Measurements from ENCODE around the gene RSPH3.
"Not testable (repeated sequence)": the region's sequence is repeated elsewhere in the genome, so short reads cannot be mapped to it uniquely, and the experiment has no call there.

RSPH3 gene

GRCh38 chr6:158972241-158973233, 27.5 kb downstream of the RSPH3 start:
- DNase-seq (ENCODE audit: low read depth in 2 of 2), result no peak

- DNase-seq (ENCODE audit: low read depth in 2 of 2), result no peak
These were observed 29.2 kb downstream of the RSPH3 start for GRCh38 chr6:158970640-158971275.

GRCh38 chr6:158969148-158969547, 30.9 kb downstream of the RSPH3 start:
- DNase-seq (ENCODE audit: low read depth in 2 of 2), result no peak

DNA sequence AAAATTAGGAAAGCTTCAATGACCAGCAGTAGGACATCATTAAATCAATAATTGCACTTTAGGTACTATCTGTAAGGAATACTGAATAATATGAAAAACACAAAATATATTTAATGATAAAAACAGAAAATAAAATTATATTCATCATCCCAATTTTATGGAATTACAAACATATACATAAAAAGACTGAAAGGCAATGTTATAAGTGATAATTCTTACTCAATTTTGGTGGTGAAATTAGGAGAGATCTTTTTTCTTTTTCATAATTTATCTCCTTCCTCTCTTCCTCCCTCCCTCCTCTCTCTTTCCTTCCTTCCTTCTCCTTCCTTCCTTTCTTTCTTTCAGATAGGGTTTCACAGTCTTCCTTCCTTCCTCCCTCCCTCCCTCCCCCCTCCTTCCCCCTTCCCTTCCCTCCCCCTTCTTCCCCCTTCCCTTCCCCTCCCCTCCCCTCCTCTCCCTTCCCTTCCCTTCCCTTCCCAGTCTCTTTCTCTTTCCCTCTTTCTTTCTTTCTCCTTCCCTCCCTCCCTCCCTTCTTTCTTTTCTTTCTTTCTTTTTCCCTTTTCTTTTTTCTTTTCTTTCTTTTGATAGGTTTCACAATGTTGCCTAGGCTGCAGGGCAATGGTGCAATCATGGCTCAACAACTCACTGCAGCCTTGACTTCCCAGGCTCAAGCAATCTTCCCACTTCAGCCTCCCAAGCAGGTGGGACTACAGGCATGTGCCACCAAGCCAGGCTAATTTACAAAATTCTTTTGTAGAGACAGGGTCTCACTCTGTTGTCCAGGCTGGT, 36.8 kb downstream of the RSPH3 start:
- DNase-seq (ENCODE audit: low read depth in 2 of 2), result no peak

- DNase-seq (ENCODE audit: low read depth in 2 of 2), result no peak
These were observed 37.6 kb downstream of the RSPH3 start for GRCh38 chr6:158962371-158962770.

- DNase-seq (ENCODE audit: low read depth in 2 of 2), result no peak
These were observed 40.0 kb downstream of the RSPH3 start for GRCh38 chr6:158960026-158960425.

- DNase-seq (ENCODE audit: low read depth in 2 of 2), result no peak
These were observed 40.5 kb downstream of the RSPH3 start for GRCh38 chr6:158959552-158959951.

GRCh38 chr6:158958504-158959386, 41.3 kb downstream of the RSPH3 start:
- DNase-seq (ENCODE audit: low read depth in 2 of 2), result no peak

GRCh38 chr6:158955255-158955654, 44.7 kb downstream of the RSPH3 start:
- DNase-seq (ENCODE audit: low read depth in 2 of 2), result no peak

DNA sequence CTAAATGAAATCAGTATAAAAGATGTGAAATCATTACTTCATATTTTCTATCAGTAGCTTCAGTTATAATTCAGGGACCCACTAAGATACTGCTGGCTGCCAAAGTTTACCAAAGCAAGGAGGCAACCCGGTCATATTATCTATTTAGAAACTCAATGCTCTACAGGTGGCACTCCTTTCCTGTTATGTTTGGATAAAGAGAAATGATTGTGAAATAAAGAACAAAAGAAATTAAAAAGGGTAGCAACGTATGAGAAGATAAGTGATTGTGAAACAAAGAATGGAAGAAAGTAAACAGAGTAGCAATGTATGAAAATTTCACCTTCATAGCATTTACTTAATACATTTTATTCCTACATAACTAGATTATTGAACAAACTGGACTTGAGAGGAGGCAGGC, 45.2 kb downstream of the RSPH3 start:
- no peak for DNase-seq (ENCODE audit: low read depth in 2 of 2)

GRCh38 chr6:158952011-158952410, 48.0 kb downstream of the RSPH3 start:
- not testable (repeated sequence) for DNase-seq (ENCODE audit: low read depth in 2 of 2)

GRCh38 chr6:158951565-158951964, 48.4 kb downstream of the RSPH3 start:
- not testable (repeated sequence) for DNase-seq (ENCODE audit: low read depth in 2 of 2)

DNA sequence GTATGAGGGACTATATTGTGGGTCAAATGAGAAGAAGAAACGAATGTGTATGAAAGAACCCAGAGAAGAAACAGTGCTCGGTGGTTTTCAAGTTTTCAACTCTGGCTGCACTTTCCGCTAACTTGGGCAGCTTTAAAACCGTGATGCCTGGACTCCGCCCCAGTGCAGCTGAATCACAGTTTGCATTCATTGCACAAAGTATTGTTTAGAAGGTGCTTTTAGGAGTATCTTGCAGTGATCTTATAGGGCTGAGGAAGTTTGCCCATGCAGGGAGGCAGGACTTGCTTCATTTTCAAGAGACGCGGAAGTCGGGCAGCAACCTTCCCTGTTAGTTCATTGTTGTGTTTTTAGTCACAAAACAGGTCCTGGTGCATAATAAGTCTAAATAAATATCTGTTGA, 52.7 kb downstream of the RSPH3 start:
- DNase-seq (ENCODE audit: low read depth in 2 of 2), result no peak

- DNase-seq (ENCODE audit: low read depth in 2 of 2), result no peak
These were observed 56.5 kb downstream of the RSPH3 start for GRCh38 chr6:158943380-158944032.

DNA sequence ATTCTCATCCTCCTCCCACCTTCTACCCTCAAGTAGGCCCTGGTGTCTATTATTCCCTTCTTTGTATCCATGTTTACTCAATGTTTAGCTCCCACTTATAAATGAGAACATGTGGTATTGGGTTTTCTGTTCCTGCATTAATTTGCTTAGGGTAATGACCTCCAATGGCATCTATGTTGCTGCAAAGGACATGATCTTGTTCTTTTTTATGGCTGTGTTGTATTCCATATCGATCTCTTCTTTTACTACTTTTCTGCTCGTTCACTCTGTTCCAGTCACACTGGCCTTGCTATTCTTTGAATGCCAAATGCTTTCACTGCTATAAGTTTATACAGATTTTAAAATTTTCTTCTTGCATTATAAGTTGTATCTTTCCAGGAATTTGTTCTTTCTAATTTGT, 57.7 kb downstream of the RSPH3 start:
- DNase-seq (ENCODE audit: low read depth in 2 of 2), result no peak

DNA sequence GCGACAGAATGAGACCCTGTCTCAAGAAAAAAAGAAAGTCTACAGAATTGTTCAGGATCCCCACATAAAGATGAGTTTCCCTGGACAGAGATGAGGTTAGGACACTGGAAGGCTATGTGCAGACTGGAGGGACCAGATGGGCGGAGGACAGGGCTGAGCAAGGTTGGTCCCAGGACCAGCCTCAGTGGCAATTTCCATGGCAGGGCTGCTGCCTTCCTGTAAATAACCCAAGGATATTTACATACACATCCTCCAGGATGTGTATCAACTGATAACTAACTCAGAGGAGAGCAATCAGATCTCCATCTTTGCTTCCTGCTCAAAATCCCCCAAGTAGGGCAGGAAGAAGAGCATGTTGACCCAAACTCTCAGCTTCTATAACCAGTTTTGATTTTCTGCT, 58.8 kb downstream of the RSPH3 start:
- no peak for DNase-seq (ENCODE audit: low read depth in 2 of 2)

GRCh38 chr6:158939255-158940159, 60.5 kb downstream of the RSPH3 start:
- DNase-seq (ENCODE audit: low read depth in 2 of 2), result no peak

DNA sequence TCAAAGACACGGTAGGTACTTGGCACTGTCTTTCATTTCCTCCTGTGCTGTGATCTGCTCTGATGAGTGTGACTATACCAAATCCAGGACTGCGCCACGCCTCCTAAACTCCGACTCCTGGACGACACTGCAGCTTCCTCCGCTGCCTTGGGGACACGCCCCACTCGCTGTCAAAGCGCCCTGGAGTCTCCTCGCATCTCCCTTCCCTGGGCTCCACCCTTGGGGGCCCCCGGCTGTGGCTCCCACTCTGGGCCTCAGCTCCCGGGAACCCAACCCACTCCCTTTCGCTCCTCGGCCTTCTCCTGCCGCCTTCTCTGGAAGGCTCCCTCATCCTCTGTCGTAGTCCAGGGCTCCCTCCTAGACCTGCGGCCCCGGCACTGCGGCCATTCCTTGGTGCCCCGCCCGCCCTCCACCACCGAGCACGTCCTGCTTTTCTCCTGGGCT, 61.2 kb downstream of the RSPH3 start:
- DNase-seq (ENCODE audit: low read depth in 2 of 2), result no peak

GRCh38 chr6:158938220-158938619, 61.8 kb downstream of the RSPH3 start:
- no peak for DNase-seq (ENCODE audit: low read depth in 2 of 2)

DNA sequence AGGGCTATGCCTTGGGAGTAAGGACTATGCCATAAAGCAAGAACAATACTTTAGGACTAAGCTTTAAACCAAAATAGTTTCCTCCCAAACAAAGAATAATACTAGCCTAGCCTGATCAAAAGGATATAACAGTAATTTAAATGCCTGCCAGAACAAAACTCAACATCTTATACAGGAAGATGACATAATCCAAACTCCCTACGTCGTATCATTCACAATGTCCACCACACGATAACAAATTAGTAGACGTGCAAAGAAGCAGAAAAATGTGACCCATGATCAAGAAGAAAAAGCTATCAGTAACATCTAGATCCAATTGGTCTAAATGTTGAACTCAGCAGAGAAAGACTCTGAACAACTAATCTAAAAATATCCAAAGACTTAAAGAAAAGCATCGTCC, 65.8 kb downstream of the RSPH3 start:
- DNase-seq (ENCODE audit: low read depth in 2 of 2), result no peak

Measured in stimulated activated CD4-positive, alpha-beta T cell treated with anti-CD3 and anti-CD28 coated beads, Interleukin-15, amount 100 ng/mL, for 48 hours (primary cell).